WI38 (cell line): ENCODE measurements around the gene MOBP.
"Not testable (repeated sequence)": the region's sequence is repeated elsewhere in the genome, so short reads cannot be mapped to it uniquely, and the experiment has no call there.

Experiments
- H3K4me3 ChIP-seq: 2 replicates; pipeline ENCODE4 v1.5.1; 2011; ENCODE audit warnings: low read depth, mild to moderate bottlenecking, control low read depth, low read length
- CTCF ChIP-seq: IDR thresholded peaks from 2 replicates; pipeline ENCODE4 v1.5.1; 2012; ENCODE audit warnings: low read depth, mild to moderate bottlenecking, control low read depth, low read length

The MOBP gene

GRCh38 chr3:39453134-39453533, 14.3 kb upstream of the MOBP start:
- TF ChIP-seq CTCF = no peak
- H3K4me3 ChIP-seq = no peak overlapping the region

- H3K4me3 ChIP-seq = not testable (repeated sequence)
Observed at GRCh38 chr3:39453872-39454271, 13.6 kb upstream of the MOBP start.

GRCh38 chr3:39454591-39455217, 12.8 kb upstream of the MOBP start:
- no peak overlapping the region for H3K4me3 ChIP-seq
- TF ChIP-seq CTCF = no peak

GRCh38 chr3:39456159-39456558, 11.3 kb upstream of the MOBP start:
- no peak for TF ChIP-seq CTCF
- H3K4me3 ChIP-seq = no peak overlapping the region

GRCh38 chr3:39457361-39457760, 10.1 kb upstream of the MOBP start:
- no peak for TF ChIP-seq CTCF
- no peak overlapping the region for H3K4me3 ChIP-seq

GRCh38 chr3:39458579-39458978, 8.9 kb upstream of the MOBP start:
- not testable (repeated sequence) for H3K4me3 ChIP-seq

- no peak for TF ChIP-seq CTCF
- no peak overlapping the region for H3K4me3 ChIP-seq
Observed at GRCh38 chr3:39460677-39461076, 6.8 kb upstream of the MOBP start.

- no peak for TF ChIP-seq CTCF
Observed at GRCh38 chr3:39463269-39463668, 4.2 kb upstream of the MOBP start.

More at GRCh38 chr3:39463269-39463668, 4.2 kb upstream of the MOBP start:
- no peak overlapping the region for H3K4me3 ChIP-seq
